SU-DHL-6 (cell line): ENCODE results near the gene HELZ2.

Source experiments
- CTCF ChIP-seq: fragments of 200-600 bp; sonication (generic); IDR thresholded peaks from one replicate; pipeline ENCODE4 v1.5.1; 2017; ENCODE audit warnings: antibody characterized with exemption, mild to moderate bottlenecking, low read length, moderate library complexity; ENCODE audit not compliant: insufficient read depth, poor library complexity, severe bottlenecking
- EZH2phosphoT487 ChIP-seq: fragments of 200-600 bp; sonication (generic), shearing (Covaris generic); conservative IDR thresholded peaks from 2 replicates; pipeline ENCODE4 v1.6.1; 2018; ENCODE audit warnings: mild to moderate bottlenecking, antibody characterized with exemption, low read length, moderate library complexity, mixed read lengths

DNA sequence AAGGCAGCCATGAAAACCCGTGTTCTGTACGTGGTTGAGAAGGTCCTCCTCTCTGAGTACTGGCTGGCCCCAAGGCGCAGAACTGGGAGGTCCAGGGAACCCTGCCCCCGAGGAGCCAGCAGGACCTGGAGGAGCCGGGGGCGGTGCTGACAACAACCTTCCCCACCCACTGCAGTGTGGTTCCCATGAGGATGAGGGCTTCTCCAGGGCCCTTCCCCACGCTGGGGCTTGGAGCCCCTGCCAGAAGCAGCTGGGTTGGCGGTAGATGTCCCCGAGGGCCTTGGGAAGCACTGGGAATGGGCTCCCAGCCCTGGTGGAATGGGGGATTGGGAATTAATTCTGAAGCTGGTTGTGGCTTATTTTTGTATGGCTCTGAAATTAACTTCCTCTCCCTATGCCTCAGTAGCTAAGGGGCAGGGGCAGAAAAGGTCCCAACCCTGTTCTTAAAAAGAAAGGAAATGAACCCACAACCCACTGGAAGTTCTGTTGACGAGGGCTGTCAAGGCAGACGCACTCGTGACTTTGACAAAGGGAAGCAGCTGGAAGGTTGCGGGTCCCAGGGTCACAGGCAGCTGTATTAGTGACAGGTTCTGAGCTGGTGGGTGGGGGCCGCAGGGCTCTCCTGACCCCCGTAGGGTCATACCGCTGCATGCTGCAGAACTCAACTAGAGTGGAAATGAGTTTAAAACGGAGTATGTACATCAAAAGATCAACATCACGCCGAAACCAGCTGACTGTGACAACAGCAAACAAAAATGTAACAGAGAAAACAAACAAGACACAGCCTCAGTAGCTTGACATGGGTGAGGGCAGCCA is 13.9 kb upstream of the HELZ2 start:
- TF ChIP-seq CTCF (no peak), EZH2phosphoT487 (no peak)
